Stomach smooth muscle (tissue), 2 donors: Measurements from ENCODE around the gene TAAR6.
"Not testable (repeated sequence)": the region's sequence is repeated elsewhere in the genome, so short reads cannot be mapped to it uniquely, and the experiment has no call there.

Experiments used
- H3K27ac ChIP-seq: one replicate; pipeline ENCODE4 v1.7.0; 2013; ENCODE audit warnings: mild to moderate bottlenecking, low read length, inconsistent platforms
- H3K27me3 ChIP-seq, 2 donors: one replicate each; pipeline ENCODE4 v1.7.0; 2013; ENCODE audit warnings: low read length in 2 of 2; ENCODE audit not compliant: insufficient read depth in 2 of 2, control insufficient read depth in 1 of 2
- H3K36me3 ChIP-seq, 2 donors: one replicate each; pipeline ENCODE4 v1.7.0; 2013; ENCODE audit warnings: low read length in 2 of 2; ENCODE audit not compliant: control insufficient read depth in 2 of 2, insufficient read depth in 2 of 2
- H3K4me1 ChIP-seq: one replicate; pipeline ENCODE4 v1.7.0; 2013; ENCODE audit warnings: low read length; ENCODE audit not compliant: control insufficient read depth, insufficient read depth
- H3K4me3 ChIP-seq, 2 donors: one replicate each; pipeline ENCODE4 v1.7.0; 2013; ENCODE audit warnings: low read length in 2 of 2
- H3K9ac ChIP-seq, 2 donors: one replicate each; pipeline ENCODE4 v1.7.0; 2013; ENCODE audit warnings: low read length in 2 of 2, mild to moderate bottlenecking in 1 of 2
- H3K9me3 ChIP-seq, 2 donors: one replicate each; pipeline ENCODE4 v1.7.0; 2013; ENCODE audit warnings: low read length in 2 of 2; ENCODE audit not compliant: control insufficient read depth in 2 of 2
- donor health status: healthy.
- donor health status: Pancreatic carcinoma.

The TAAR6 gene

GRCh38 chr6:132589454-132589853 is 19.3 kb downstream of the TAAR6 start, which contains the start of gene TAAR5:
Gene TAAR5, minus strand, starts transcription at chr6:132589741. Its CDS starts 55 bp downstream, at chr6:132589686.
- H3K9ac ChIP-seq: no peak within 1 kb of the TSS
- H3K27me3 ChIP-seq: no peaks in the 10 kb centered on the region
- no peak within 1 kb of the TSS for H3K4me3 ChIP-seq
- no peaks in the 10 kb centered on the region for H3K9me3 ChIP-seq
- H3K4me1 ChIP-seq: no peaks in the 10 kb centered on the region
- H3K36me3 ChIP-seq: no peaks in the 10 kb centered on the region
- no peak within 1 kb of the TSS for H3K27ac ChIP-seq

- Histone ChIP-seq H3K9me3 (no peaks in the 10 kb centered on the region), H3K27me3 (peaks cover 0 to 3% of the 10 kb centered on the region in 2 donors), H3K9ac (no peak overlapping the region), H3K4me1 (no peaks in the 10 kb centered on the region), H3K36me3 (no peaks in the 10 kb centered on the region), H3K27ac (no peak overlapping the region), H3K4me3 (no peak overlapping the region)
Observed at GRCh38 chr6:132590362-132590761, 20.2 kb downstream of the TAAR6 start.

GRCh38 chr6:132592855-132593254 is 22.7 kb downstream of the TAAR6 start:
- Histone ChIP-seq H3K9me3 (no peaks in the 10 kb centered on the region), H3K27me3 (peaks cover 0 to 3% of the 10 kb centered on the region in 2 donors), H3K36me3 (no peaks in the 10 kb centered on the region)

GRCh38 chr6:132596201-132596600 is 26.1 kb downstream of the TAAR6 start:
- no peaks in the 10 kb centered on the region for H3K4me1 ChIP-seq
- H3K9me3 ChIP-seq: no peaks in the 10 kb centered on the region
- no peaks in the 10 kb centered on the region for H3K36me3 ChIP-seq
- H3K27ac ChIP-seq: no peak overlapping the region
- H3K9ac ChIP-seq: no peak overlapping the region
- H3K27me3 ChIP-seq: peaks cover 2 to 3% of the 10 kb centered on the region in 2 donors
- H3K4me3 ChIP-seq: no peak overlapping the region

More at GRCh38 chr6:132592855-132593254, 22.7 kb downstream of the TAAR6 start:
- Histone ChIP-seq H3K27ac (no peak overlapping the region), H3K4me1 (no peaks in the 10 kb centered on the region), H3K4me3 (no peak overlapping the region), H3K9ac (no peak overlapping the region)

- no peaks in the 10 kb centered on the region for H3K36me3 ChIP-seq
- no peak overlapping the region for H3K27ac ChIP-seq
- H3K4me3 ChIP-seq: no peak overlapping the region
- peaks cover 2 to 3% of the 10 kb centered on the region in 2 donors for H3K27me3 ChIP-seq
- H3K4me1 ChIP-seq: no peaks in the 10 kb centered on the region
- no peak overlapping the region for H3K9ac ChIP-seq
- H3K9me3 ChIP-seq: no peaks in the 10 kb centered on the region
Observed at GRCh38 chr6:132598473-132598872, 28.4 kb downstream of the TAAR6 start.

GRCh38 chr6:132600900-132601299 is 30.8 kb downstream of the TAAR6 start:
- H3K36me3 ChIP-seq, H3K9me3 ChIP-seq, H3K9ac ChIP-seq, H3K4me3 ChIP-seq, H3K27me3 ChIP-seq, H3K4me1 ChIP-seq, H3K27ac ChIP-seq: not testable (repeated sequence)

GRCh38 chr6:132604635-132605152 is 34.6 kb downstream of the TAAR6 start:
- H3K4me1 ChIP-seq: no peaks in the 10 kb centered on the region
- H3K9ac ChIP-seq: no peak overlapping the region
- H3K9me3 ChIP-seq: no peaks in the 10 kb centered on the region
- H3K27me3 ChIP-seq: peaks cover 0 to 2% of the 10 kb centered on the region in 2 donors
- no peaks in the 10 kb centered on the region for H3K36me3 ChIP-seq
- H3K27ac ChIP-seq: no peak overlapping the region
- H3K4me3 ChIP-seq: no peak overlapping the region

- no peaks in the 10 kb centered on the region for H3K36me3 ChIP-seq
- no peak overlapping the region for H3K4me3 ChIP-seq
- no peaks in the 10 kb centered on the region for H3K27me3 ChIP-seq
- H3K27ac ChIP-seq: no peak overlapping the region
- H3K4me1 ChIP-seq: no peaks in the 10 kb centered on the region
- no peaks in the 10 kb centered on the region for H3K9me3 ChIP-seq
- no peak overlapping the region for H3K9ac ChIP-seq
Observed at GRCh38 chr6:132607544-132608233, 37.6 kb downstream of the TAAR6 start.

GRCh38 chr6:132611616-132612015 is 41.5 kb downstream of the TAAR6 start:
- no peaks in the 10 kb centered on the region for H3K4me1 ChIP-seq
- H3K36me3 ChIP-seq: no peaks in the 10 kb centered on the region
- no peaks in the 10 kb centered on the region for H3K9me3 ChIP-seq
- no peak overlapping the region for H3K9ac ChIP-seq
- no peaks in the 10 kb centered on the region for H3K27me3 ChIP-seq
- no peak overlapping the region for H3K27ac ChIP-seq
- H3K4me3 ChIP-seq: no peak overlapping the region

- no peak overlapping the region for H3K27ac ChIP-seq
- no peaks in the 10 kb centered on the region for H3K4me1 ChIP-seq
- H3K9ac ChIP-seq: no peak overlapping the region
- H3K36me3 ChIP-seq: no peaks in the 10 kb centered on the region
- no peaks in the 10 kb centered on the region for H3K27me3 ChIP-seq
- no peaks in the 10 kb centered on the region for H3K9me3 ChIP-seq
- no peak overlapping the region for H3K4me3 ChIP-seq
Observed at GRCh38 chr6:132612449-132613108, 42.5 kb downstream of the TAAR6 start.

- Histone ChIP-seq H3K27me3 (no peaks in the 10 kb centered on the region), H3K4me3 (no peak overlapping the region), H3K27ac (no peak overlapping the region), H3K36me3 (no peaks in the 10 kb centered on the region), H3K9ac (no peak overlapping the region), H3K4me1 (no peaks in the 10 kb centered on the region), H3K9me3 (no peaks in the 10 kb centered on the region)
Observed at GRCh38 chr6:132614554-132614953, 44.4 kb downstream of the TAAR6 start.
